NCI-H2196 treated with DMSO at 0.1 percent for 48 hours (cell line): ENCODE results near the gene AFF1.

Experiments
- DNase-seq: peaks from one replicate; lab custom pipeline; 2025; ENCODE audit not compliant: unreplicated experiment; lab: John Stamatoyannopoulos, UW

AFF1 gene

GRCh38 chr4:86947501-86948120, 12.8 kb downstream of the AFF1 start:
- DNase-seq: no peak

GRCh38 chr4:86948276-86948675, 13.5 kb downstream of the AFF1 start:
- DNase-seq: no peak

DNA sequence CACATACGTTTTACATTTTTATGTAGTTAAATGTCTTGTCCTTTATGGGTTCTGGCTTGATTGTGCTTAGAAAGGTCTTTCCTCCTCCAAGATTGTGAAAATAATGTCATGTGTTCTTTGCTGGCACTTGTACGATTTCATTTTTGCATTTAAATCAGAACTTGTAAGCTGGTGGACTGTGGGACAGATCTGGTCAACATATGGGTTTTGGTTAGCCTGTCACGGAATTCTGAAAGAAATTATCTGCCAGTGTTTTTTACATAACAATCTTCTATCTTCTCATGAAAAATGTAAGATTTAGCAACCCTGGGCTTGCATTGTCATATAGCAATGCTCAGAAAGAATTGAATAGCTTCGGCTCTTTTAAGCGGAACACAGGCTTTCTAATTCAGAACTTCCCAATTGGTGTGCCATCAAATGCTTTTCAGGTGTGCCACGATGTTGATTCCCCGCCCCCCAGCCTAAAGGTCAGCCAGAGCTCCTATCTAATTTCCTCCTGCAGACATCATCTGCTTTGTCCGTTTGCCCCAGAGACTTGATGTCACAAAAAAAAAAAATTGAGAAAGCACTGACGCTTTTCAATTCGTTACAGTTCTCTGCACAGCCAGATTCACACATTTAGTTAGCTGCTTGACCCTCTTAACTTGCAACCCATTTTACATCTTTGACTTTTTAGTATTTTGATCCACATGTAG, 16.2 kb downstream of the AFF1 start:
- no peak for DNase-seq

DNA sequence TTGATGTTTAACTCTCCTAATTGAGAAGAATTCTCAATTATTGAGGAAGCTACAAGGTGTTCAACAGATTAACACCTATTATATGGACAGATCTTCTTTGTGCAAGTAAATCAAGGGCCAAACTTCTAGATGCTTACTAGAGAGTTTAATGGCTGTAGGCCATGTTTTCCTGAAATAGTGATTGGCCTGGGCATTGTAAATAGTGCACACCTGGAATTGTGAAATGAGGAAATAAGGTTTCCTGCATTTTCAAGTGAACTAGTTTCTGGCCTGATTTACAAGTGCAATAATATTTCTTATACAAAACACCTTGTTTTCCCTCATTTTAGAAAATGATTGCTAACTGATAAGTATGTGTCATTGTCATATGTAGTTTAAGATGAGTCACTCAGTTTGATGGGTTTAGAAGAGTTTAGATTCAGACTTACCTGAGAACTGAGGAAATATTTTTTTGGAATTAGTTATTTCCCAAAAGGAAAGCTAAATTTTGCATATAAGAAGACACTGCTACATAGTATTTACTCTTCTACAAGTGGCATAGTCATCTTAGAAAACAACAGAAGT, 21.2 kb downstream of the AFF1 start:
- no peak for DNase-seq

DNA sequence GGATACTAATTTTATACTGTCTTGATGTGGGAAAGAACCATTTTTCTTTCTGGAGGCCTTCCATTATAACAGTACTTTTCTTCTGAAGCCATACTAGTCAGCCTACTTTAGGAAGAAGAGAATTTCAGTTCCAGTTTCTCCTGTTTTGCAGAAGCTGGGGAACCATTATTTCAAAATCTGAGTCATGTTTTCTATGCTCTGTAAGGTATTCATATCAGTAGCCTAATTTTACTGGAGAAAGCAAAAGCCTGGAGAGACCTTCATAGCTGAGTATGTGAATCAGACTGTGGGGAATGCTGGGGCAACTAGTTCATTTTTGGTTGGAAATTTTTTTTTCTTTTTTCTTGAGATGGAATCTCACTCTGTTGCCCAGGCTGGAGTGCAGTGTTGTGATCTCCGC, 22.4 kb downstream of the AFF1 start:
- no peak for DNase-seq

- DNase-seq: no peak
These were observed 25.0 kb downstream of the AFF1 start for GRCh38 chr4:86959588-86960500.

DNA sequence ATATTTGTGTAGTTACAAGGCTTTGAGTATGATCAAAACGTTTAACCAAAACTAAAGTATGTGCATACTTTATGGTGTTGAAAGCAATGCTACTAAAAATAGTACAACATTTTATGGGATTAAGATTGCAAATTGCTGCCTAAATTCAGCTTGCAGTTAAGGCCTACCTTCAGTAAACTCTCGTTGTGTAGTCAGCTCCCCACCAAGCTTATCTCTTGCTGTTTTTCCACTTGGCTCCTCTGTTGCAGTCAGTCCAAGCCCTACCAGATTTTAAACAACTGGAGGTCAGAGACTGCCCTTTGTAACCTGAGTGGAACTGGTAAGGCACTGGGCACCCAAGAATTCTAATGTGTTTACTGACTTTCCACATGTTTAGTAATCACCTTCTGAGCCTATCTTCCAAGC, 25.7 kb downstream of the AFF1 start:
- DNase-seq: no peak

GRCh38 chr4:86961116-86961515, 26.3 kb downstream of the AFF1 start:
- DNase-seq: no peak

- no peak for DNase-seq
These were observed 26.9 kb downstream of the AFF1 start for GRCh38 chr4:86961605-86962295.

GRCh38 chr4:86963697-86964096, 28.9 kb downstream of the AFF1 start:
- DNase-seq: no peak

- DNase-seq: no peak
These were observed 30.5 kb downstream of the AFF1 start for GRCh38 chr4:86965019-86965976.

GRCh38 chr4:86967073-86967472, 32.3 kb downstream of the AFF1 start:
- no peak for DNase-seq

DNA sequence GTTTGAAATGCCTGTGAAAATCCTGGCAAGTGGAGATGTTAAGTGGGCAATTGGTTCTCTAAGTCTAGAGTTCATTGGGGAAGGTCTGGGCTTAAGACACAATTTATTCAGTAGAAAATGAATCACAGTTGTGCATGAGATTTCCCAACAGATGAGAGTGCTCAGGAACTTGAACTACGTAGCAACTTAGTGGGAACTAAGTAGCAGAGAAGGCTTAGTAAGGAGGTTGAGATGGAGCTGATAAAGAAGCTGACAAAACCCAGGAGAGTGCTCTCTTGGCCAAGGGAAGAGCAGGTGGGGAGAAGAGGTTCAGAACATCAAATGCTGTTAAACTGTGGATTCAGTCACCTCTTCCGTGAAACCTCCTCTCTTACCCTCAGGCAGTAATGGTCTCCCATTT, 33.0 kb downstream of the AFF1 start:
- DNase-seq: no peak

DNA sequence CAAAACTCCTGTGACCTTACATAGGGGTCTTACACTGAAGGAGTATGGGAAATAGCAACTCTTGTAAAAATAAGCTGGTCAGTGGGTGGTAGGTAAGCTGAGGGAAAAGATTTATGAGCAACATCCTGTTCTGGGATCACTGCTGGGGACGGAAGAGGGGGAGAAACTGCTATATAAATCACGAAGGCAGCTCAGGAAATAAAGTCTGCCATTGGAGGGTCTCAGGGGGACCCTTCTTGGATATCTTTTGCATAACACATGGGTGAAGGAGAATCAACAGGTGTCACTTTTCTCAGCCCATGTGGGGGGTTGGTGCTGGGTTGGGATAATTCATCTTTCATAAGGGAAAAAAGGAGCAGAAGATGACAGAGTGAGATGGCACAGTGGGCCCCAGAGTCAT, 33.7 kb downstream of the AFF1 start:
- DNase-seq: no peak

GRCh38 chr4:86970447-86971354, 35.9 kb downstream of the AFF1 start:
- DNase-seq: no peak

GRCh38 chr4:86971355-86971683, 36.5 kb downstream of the AFF1 start:
- DNase-seq: no peak

DNA sequence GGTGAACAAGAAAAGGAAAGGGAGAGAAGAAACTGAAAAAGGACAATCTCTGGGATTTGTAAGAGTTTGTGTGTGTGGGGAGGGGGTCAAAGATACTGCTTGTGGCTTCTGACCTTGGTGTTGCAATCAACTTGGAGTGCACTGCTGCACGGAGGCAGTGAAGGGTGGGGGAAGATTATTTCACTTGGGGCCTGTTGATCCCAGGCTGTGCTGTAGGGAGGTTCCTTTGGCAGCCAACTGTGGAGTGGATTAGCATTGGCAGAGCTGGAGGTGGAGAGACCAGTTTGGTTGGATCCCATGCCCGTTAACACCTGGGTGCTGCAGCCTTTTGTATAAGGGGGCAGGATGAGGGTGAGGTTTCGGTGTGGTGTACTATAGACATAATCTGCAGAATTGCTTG, 38.2 kb downstream of the AFF1 start:
- DNase-seq: peak; percentile 0

GRCh38 chr4:86973668-86974067, 38.9 kb downstream of the AFF1 start:
- no peak for DNase-seq

DNA sequence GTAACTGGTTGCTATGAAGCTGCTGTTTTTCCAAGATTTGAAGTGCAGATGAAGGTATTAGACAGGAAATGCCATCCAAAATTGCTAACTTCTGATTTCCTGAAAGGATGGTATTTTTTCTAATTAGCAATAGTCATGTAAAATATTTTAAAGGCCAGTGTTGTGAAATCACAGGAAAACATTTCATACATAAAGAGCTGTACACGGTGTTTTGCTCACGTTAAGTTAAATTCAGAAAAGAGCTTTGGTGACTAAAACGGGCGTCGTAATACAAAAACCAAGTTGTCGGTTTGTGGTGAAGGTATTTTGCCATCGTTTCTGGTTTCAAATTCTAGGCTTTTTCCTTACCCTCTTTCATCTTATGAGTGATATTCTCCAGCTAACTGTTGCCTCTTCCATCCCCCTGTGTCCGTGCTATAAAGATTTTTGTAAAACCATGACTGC, 39.8 kb downstream of the AFF1 start:
- DNase-seq: no peak
